Globus pallidus (tissue), 1 donor: ENCODE data around the gene CNBD2.
A peak's percentile ranks its signal among the peaks of the same experiment; 100 is the strongest.
"Not testable (repeated sequence)": the region's sequence is repeated elsewhere in the genome, so short reads cannot be mapped to it uniquely, and the experiment has no call there.

ENCODE experiments used
- DNase-seq: peaks from one replicate; pipeline ENCODE4 v3.0.0-alpha.2; 2015; ENCODE audit warnings: low spot score

Gene CNBD2

DNA sequence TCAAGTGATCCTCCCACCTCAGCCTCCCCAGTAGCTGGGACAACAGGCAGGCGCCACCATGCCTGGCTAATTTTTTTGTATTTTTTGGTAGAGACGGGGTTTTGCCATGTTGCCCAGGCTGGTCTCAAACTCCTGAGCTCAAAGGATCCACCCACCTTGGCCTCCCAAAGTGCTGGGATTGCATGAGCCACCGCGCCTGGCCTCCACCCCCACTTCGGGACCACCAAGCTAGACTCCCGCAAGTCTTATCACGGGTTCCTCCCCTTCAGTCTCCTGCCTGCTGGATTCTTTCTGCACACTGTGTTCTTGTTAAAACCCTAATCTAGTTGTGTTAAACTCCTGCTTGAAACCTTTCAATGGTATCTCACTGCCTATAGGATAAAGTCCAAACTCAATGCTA lies 57.7 kb downstream of the CNBD2 start:
- DNase-seq: not testable (repeated sequence)

- no peak for DNase-seq
Measured at GRCh38 chr20:36028106-36028808, 59.9 kb downstream of the CNBD2 start.

GRCh38 chr20:36030149-36030548 lies 61.8 kb downstream of the CNBD2 start:
- DNase-seq: no peak

- no peak for DNase-seq
Measured at GRCh38 chr20:36031806-36032205, 63.4 kb downstream of the CNBD2 start.

DNA sequence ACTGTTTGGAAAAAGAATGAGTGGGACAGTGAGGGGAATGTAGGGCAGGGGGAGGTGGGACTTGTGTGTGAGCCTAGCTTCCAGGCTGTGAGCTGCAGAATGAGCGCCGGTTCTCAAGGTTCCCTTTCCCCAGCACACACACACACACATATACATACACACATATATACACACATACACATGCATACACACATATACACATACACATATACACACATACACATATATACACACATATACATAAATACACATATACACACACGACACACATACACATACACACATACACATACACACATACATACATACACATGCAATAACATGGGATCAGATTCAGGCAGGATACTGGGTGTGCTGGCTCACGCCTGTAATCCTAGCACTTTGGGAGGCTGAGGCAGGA lies 66.5 kb downstream of the CNBD2 start:
- DNase-seq: no peak

- no peak for DNase-seq
Measured at GRCh38 chr20:36035745-36036144, 67.4 kb downstream of the CNBD2 start.

GRCh38 chr20:36036688-36037087 lies 68.3 kb downstream of the CNBD2 start:
- DNase-seq: no peak

- no peak for DNase-seq
Measured at GRCh38 chr20:36040571-36040970, 72.2 kb downstream of the CNBD2 start.

DNA sequence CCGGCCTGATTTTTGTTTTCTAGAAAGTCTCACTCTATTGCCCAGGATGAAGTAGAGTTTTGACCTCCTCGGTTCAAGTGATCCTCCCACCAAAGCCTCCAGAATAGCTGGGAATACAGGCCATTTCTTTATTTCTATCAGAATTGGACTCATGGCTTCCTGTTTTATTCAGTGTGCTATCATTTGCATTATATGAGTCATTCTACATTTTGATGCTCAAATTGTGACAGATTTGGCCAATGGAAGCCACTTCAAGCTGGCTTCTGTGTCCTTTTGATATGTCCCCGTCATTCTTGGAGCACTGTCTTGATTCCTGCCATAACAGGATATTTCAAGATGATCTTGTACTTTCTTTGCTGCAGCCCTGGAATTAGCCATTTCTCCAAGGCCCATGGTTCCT lies 75.1 kb downstream of the CNBD2 start:
- DNase-seq: no peak

- no peak for DNase-seq
Measured at GRCh38 chr20:36043892-36044515, 75.6 kb downstream of the CNBD2 start.

GRCh38 chr20:36045373-36045714 lies 77.0 kb downstream of the CNBD2 start:
- no peak for DNase-seq

GRCh38 chr20:36046073-36046798 lies 77.8 kb downstream of the CNBD2 start:
- not testable (repeated sequence) for DNase-seq

GRCh38 chr20:36049408-36049807 lies 81.0 kb downstream of the CNBD2 start:
- DNase-seq: not testable (repeated sequence)

DNA sequence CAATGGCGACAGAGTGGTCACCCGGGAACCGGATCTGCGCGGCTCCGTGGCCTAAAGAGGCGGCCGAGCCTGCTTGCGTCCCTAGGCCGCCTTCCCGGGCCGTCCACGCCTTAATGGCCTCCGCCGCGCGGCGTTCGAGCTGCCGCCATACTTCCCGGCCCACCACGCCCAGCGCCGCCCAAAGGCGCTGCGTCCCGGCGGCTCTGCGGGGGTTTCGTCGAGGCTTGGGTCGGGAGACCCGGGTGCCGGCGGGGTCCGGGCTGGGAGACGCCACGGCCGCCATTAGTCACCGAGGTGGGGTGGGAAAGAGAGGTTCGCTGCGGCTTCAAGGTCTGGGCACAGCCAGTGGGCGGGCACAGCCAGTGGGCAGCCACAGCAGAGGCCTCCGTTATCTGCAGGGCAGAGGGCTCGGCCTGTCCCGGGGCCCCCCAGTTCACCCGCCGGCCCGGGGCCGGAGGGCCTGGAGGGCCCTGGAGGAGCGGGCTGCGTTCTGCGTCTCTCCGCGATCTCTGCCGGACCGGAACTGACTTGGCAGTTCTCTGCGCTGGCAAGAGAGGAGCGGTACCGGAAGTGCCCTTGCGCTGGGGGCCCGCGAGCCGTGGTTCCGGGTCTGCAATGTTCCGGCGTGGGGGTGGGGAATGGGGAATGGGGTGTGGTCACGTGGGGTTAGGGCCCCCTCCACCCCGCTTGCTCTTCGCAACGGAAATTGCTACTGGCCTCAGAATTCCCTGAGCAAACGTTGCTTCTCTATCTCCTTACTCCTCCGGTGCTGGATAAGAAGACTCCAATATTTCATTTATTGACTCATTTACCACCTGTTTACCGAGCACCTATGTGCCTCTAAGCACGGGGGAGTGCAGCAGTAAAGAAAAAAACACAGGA lies 82.3 kb downstream of the CNBD2 start:
- DNase-seq: peak; percentile 87

DNA sequence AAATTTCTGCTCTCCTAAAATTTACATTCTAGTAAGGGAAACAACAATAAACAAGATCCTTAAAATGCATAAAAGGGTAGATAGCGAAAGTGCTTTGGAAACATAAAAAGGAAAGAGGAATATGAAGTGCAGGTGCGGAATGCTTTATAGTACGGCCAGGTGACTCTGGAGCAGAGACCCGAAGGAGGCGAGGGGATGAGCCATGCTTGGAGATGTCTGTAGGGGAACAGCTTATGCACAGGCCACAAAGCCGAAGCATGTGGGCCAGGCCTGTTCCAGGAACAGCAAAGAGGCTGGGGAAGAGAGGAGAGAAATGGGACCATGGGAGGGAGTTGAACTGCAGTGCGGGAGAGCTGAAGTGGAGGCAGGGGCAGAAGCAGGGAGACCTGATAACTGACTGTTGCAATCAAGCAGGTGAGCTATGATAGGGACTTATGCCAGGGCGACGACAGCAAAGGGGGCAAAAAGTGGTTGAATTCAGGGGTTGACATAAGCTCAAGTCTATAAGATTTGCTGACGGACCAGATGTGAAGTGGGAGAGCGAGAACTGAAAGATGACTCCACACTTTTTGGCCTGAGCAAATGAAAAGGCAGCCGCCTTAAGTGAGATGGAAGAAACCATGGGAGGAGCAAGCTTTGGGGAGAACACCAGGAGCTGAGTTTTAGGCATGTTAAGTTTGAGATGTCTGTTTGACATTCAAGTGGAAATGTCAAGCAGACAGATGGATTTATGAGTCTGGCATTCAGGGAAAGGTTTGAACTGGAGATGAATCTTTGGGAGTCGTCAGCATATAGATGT lies 83.1 kb downstream of the CNBD2 start:
- DNase-seq: no peak

DNA sequence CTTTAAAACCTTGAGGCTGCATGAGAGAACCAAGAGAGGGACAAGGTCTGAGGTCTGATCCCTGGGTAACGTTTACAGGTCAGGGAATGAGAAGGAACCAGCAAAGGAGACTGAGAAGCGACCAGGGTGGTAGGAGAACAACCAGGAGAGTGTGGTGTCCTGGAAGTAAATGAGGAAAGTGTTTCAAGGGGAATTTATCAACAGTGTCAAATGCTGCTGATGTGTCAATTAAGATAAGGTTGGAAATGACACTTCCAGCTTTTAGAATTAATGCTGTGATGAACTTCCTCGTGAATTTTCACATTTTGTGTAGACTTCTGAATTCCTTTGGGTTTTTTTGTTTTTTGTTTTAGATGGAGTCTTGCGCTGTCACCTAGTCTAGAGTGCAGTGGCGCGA lies 83.7 kb downstream of the CNBD2 start:
- DNase-seq: no peak

DNA sequence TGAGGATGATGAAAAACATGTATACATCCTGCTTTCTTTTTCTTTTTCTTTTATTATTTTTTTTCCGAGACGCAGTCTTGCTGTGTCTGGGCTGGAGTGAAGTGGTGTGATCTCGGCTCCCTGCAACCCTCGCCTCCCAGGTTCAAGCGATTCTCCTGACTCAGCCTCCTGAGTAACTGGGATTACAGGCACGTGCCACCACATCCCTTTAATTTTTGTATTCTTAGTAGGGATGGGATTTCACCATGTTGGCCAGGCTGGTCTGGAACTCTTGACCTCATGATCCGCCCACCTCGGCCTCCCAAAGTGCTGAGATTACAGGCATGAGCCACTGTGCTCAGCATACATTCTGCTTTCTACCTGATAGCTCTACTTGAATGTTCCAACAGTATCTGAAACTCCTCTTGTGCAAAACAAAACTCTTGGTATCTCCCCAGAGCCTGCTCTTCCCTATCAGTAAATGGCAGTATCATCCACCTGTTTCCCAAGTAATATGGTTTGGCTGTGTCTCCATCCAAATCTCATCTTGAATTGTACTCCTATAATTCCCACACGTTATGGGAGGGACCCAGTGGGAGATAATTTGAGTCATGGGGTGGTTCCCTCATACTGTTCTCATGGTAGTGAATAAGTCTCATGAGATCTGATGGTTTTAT lies 85.6 kb downstream of the CNBD2 start:
- DNase-seq: not testable (repeated sequence)

- DNase-seq: no peak
Measured at GRCh38 chr20:36055145-36055544, 86.8 kb downstream of the CNBD2 start.

GRCh38 chr20:36060676-36061075 lies 92.3 kb downstream of the CNBD2 start:
- no peak for DNase-seq

DNA sequence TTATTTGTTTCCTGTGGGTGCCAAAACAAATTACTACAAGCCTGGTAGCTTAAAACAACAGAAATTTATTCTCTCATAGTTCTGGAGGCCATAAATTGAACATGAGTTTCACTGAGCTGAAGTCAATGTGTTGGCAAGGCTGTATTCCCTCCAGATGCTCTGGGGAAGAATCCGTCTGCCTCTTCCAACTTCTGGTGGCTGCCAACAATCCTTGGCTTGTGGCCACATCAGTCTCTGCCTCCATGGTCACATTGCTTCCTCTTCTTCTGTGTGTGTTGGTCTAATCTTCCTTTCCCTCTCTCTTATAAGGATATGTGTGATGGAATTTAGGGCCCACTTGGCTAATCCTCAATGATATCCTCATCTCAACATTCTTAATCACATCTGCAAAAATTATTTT lies 93.4 kb downstream of the CNBD2 start:
- peak; percentile 37 for DNase-seq

DNA sequence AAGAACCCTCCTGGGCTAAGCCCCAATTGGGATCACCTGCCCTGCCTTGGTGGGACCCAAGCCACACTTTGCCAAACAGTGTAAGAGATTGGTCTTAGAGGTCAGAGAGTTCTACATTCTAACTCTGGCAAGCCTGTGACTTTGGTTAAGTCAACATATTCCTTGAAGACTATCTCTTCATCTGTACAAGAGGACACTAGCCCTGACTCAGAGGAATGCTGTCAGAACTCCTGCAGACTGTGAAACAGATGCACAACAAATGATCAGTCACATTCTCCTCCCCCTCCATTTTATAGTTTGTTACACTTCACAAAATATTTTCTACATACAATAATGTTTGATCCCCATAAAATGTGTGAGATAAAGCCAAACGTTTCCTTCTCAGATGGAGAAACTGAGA lies 94.4 kb downstream of the CNBD2 start:
- no peak for DNase-seq
